ENCODE data around the gene ZSCAN16. TPM values are rescaled to one million over a fixed set of nuclear protein-coding genes. Genes with fewer than 3 reads are reported as not detected.
"Not testable (repeated sequence)": the region's sequence is repeated elsewhere in the genome, so short reads cannot be mapped to it uniquely, and the experiment has no call there.

Gene ZSCAN16
- total RNA-seq, 1 donor: 2.2 TPM

GRCh38 chr6:28111964-28112363, 12.4 kb upstream of the ZSCAN16 start:
- H3K4me3 ChIP-seq (ENCODE audit: low read depth, low read length): no peak overlapping the region
- DNase-seq (ENCODE audit: low read depth): no peak
- TF ChIP-seq CTCF (IDR thresholded peaks at IDR 0.05; ENCODE audit: insufficient read depth, low read depth, low read length): no peak

DNA sequence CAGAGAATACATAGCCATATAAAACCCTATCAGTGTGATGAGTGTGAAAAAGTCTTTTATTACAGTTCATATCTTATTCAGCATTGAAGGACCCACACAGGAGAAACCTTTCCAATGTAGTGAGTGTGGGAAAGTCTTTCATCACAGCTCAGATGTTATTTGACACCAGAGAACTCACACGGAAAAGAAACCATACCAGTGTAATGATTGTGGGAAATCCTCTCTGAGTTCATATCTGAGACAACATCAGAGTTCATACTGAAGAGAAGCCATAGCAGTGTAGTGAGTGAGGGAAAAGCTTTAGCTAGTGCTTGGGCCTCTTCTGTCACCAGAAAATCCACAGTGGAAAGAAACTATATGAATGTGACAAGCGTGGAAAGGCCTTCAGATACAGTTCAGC, 8.6 kb upstream of the ZSCAN16 start:
- no peak for DNase-seq (ENCODE audit: low read depth)
- H3K4me3 ChIP-seq (ENCODE audit: low read depth, low read length): no peak overlapping the region
- TF ChIP-seq CTCF (IDR thresholded peaks at IDR 0.05; ENCODE audit: insufficient read depth, low read depth, low read length): no peak

GRCh38 chr6:28117386-28118050, 6.9 kb upstream of the ZSCAN16 start:
- no peak for TF ChIP-seq CTCF (IDR thresholded peaks at IDR 0.05; ENCODE audit: insufficient read depth, low read depth, low read length)
- H3K4me3 ChIP-seq (ENCODE audit: low read depth, low read length): no peak overlapping the region
- DNase-seq (ENCODE audit: low read depth): no peak

GRCh38 chr6:28118217-28118616, 6.2 kb upstream of the ZSCAN16 start:
- H3K4me3 ChIP-seq (ENCODE audit: low read depth, low read length): no peak overlapping the region
- no peak for TF ChIP-seq CTCF (IDR thresholded peaks at IDR 0.05; ENCODE audit: insufficient read depth, low read depth, low read length)
- no peak for DNase-seq (ENCODE audit: low read depth)

GRCh38 chr6:28121876-28122275, 2.5 kb upstream of the ZSCAN16 start:
- no peak overlapping the region for H3K4me3 ChIP-seq (ENCODE audit: low read depth, low read length)
- TF ChIP-seq CTCF (IDR thresholded peaks at IDR 0.05; ENCODE audit: insufficient read depth, low read depth, low read length): no peak
- DNase-seq (ENCODE audit: low read depth): no peak

GRCh38 chr6:28122283-28122682, 2.1 kb upstream of the ZSCAN16 start:
- not testable (repeated sequence) for H3K4me3 ChIP-seq (ENCODE audit: low read depth, low read length); DNase-seq (ENCODE audit: low read depth)

DNA sequence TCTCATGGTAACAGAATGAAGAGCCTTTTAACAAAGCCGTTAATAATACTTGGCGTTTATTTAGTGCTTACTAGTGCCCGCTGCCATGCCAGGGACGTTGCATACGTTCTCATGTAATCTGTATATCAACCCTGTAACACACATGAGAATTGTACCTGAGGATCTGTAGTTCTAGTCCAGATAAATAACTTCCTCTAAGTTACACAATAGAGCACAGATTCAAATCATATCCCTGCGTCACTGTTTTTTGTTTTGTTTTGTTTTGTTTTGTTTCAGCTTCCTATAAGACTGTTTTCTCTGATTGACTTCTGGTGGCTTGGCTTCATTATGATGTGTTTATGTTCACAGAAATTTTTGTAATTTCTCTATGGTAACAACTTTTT, 553 bp downstream of the ZSCAN16 start:
- TF ChIP-seq CTCF (IDR thresholded peaks at IDR 0.05; ENCODE audit: insufficient read depth, low read depth, low read length): no peak
- H3K4me3 ChIP-seq (ENCODE audit: low read depth, low read length): peak overlapping the region; percentile 74
- no peak for DNase-seq (ENCODE audit: low read depth)

Measured in fibroblast of villous mesenchyme (primary cell).